Activated CD8-positive, alpha-beta memory T cell treated with anti-CD3 and anti-CD28 coated beads for 1 hour (primary cell): Measurements from ENCODE around the gene CSF1R.

Source experiments
- DNase-seq, 2 donors: peaks; one replicate each; pipeline ENCODE4 v3.0.0-alpha.2; 2020; ENCODE audit warnings: low read depth in 1 of 2; ENCODE audit errors: extremely low read depth in 1 of 2

Gene CSF1R

DNA sequence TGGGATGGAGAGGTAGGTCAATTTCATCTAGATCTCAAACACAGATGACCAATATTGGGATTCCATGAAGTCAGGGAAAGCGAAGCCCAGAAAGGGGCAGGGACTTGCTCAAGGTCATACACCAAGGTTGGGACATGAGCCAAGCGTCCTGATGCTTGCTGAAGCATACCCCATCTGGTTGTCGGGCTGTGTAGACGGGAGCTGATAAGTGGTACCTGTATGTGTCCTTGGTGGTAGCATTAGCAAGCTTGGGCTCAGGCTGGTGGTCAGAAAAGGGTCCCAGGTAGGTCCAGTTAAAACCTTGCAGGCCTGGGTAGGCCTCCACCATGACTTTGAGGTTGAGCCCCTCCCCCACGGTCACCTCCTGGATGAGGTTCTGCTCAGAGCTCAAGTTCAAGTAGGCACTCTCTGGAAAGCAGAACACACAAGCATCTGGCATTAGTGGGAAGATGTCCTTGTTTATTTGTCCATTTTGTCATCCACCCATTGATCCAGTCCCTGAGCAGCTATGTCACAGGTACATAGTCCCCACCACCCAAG, 13.2 kb downstream of the CSF1R start:
- DNase-seq = no peak

DNA sequence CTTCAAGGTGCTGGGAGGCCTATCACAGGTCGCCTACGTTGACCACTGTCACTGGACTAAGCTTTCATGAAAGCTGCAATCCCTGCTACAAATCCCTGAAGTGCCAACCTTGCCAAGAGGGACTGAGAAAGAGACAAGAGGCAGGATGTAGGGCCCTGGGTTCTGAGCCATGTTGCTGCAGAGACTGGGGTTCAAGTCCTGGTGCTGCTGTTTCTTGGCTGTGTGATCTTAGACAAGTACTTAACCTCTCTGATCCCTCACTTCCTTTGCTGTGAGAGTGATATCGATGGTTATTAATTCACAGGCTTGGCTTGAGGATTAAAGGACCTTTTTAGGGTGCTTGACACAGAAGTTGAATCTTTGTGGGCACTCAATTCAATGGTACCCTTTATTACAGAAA, 15.5 kb downstream of the CSF1R start:
- DNase-seq = no peak

DNA sequence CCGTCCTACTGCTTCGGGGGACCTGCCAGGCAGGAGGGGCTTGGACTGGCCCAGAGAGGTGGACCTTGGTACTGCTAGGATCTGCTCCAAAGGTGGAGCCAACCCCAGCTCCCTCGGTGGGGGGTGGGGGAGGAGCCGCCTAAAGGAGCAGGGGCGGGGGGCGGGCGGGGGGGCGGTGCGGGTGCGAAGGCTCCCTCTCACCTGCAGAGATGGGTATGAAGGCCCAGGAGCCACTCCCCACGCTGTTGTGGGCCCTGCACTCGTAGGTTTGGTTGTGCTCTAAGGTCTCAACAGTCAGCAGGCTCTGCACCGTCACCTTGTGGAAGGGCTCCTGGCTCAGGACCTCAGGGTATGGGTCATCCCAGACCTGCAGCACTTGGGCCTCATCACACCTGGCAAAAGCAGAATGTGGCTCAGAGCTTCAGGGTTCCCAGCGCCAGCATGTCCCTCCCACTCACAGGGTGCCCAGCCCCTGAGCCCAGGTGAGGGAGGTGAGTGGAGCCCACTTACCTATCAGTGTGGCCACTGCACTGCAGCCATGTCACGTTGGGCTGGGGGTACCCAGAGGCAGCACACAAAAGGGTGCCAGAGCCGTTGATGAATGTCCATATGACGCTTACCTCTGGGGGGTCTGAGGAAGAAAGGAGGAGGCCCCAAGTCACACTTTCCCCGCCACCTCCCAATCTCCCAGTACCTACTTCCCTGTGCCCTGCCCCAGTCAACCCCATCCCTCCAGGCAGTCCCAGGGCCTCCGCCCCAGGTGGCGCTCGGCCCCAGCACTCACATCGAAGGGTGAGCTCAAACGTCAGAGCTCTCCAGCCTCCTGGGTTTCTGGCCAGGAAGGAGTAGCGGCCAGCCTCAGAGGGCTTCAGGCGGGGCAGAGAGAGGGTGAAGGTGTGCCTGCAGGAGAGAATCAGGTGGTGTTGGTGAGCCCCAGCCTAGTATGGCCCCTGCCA, 16.4 kb downstream of the CSF1R start:
- DNase-seq = no peak

DNA sequence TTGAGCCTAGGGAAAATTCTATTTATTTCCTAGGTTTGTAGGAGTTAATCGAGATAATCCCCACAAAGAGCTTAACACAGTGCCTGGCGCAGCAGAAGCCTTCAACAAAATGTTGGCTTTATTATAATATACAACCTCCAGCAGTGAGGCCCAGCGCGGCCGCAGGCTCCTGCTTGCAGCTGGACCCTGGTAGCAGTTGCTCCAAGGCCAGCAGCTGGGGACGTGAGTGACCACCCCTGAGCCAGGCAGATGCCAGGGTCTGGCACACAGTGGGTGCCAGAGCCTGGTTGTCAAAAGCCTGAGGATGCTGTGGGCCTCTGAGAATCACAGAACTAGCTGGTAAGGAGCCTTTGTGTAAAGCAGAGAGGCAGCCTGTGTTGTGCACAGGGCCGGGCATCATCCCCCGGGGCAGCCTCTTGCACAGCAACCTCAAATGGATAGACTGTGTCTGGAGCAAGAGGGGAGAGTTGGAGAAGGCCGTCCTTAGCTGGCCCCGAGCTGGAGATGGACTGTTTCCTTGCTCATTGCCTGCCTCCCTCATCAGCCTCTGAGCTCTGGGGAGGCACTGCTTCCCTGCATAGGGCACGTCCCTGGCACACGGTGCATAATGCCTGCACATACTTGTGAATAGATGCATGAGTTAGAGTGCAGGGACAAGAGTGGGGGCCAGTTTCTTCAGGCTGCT, 17.3 kb downstream of the CSF1R start:
- DNase-seq = no peak

DNA sequence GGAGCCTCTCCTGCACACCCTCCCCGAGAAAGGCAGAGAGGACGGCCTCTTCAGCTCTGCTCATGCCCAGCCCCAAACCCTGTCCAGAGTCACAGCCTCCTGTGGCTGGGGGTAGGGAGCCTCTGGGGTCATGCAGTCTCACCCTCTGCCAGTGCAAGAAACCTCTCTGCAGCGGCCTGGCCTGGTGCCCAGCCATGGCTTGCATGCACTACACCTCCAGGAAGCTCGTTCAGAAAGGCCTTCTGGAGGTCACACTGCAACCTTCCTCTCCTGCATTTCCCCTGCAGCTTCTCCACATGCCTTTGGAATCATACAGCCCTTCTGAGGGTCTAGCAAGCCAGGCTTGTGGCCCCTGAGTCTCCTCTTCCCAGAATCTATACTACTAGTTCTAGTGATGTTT, 17.9 kb downstream of the CSF1R start:
- no peak for DNase-seq

DNA sequence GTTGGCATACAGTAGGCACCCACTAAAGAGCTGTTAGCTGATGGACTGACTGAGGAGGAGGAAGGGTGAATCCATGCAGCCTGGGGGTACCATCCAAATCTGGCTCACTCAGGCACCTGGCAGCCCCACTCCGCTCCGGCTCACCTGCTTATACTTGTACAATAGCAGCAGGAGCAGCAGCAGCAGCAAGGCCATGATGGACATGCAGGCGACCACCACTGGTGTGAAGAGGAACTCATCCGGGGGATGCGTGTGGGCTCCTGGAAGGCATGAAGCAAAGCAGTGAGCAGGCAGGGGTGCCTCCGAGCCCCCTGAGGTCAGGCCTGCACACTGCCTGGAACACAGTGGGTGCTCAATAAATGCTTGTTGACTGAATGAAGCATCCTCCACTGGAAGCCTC, 18.3 kb downstream of the CSF1R start:
- DNase-seq = no peak

DNA sequence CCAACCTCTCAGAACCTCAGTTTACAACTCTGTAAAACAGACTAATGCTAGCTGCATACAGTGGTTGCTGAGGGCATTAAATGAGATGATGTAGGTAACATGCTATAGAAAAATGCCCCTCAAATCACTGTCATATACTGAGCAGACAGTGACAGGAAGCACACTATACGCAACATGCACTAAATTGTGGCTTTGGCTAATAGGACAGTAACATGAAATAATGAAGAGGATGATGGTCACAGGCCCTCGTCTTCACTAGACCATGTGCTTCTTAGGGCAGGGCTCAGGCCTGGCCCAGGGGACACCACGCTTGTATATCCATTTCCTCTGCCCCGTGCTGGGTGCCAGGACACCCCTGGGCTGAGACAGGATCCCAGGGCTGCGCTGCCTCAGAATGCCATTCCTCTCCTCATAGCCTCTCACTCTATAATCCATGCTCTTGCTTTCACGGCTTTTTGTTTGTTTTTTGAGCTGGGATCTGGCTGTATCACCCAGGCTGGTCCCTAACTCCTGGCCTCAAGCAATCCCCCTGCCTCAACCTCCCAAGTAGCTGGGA, 18.9 kb downstream of the CSF1R start:
- DNase-seq = no peak

DNA sequence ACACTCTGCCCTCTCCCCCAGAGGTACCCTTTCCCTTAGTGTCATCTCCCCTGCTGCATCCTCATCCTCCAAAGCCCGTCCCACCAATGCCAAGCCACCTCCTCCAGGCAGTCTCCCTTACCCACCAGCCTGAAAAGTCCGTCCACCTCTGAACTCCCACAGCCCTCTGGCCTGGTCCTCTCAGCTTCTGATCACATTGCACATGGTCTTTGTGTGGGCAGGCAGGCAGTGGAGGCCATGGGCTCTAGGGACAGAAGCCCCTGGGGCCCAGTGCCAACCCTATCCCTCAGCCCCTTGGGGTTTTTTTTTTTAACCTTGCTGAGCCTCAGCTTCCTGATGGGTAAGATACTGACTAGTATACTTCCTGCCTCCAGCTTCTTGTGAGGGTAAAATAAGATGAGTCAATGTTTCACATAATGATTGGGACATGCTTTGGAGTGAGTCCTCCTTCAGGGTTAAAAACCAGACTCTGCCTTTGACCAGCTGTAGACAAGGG, 19.4 kb downstream of the CSF1R start:
- DNase-seq = no peak

DNA sequence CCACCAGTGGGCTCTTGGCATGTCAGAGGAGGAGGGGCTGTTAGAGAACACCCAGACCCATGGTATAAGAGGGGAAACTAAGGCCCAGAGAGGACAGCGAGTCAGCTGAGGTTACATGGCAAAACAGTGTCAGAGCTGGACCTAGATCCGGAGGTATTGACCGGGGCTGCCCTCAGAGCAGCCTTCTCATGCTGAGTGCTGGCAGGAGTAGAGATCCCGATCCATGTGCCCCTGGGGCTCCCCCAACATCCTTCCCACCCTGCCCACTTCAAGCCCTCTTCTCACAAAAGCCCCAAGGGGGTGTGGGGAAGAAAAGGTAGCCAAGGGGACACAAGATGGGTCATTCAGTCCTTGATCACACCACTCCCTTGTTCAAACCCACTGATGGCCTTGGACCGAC, 19.9 kb downstream of the CSF1R start:
- DNase-seq = no peak

DNA sequence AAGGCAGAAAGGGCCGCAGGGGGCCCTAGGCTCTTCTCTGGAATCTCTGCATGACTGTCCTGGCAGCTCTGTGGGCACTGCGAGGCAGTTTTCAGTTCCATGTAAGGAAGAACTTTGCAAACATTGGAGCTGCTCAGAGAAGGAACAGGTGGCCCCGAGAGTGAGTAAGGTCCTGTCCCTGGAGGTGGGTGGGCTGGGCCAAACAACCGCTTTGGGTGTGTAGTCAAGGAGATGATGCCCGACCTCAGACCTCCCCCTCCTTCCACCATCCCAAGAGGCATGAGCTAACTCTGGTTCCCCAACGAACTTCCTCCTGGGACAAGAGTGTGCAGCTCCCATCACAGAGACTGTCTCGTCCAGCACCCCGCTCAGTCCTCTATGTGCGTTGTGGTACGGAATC, 20.5 kb downstream of the CSF1R start:
- no peak for DNase-seq

DNA sequence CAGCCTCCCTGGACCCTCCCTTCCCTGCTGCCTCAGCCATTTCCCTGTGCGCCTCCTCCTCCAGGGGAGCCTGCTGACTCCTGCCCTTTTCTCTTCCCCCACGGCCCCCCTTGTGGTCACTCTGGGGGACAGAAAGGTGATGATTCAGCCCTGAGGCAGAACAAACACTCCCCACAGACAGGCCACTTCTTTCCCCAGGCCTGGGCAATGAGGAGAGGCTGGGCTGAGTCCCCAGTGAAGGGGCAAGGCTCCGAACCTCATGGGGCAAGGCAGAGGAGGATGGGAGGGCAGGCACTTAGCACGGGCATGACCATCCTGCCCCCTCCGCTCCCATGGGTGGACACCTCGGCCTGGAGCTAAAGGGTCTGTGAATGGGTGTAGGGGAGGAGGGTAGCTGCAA, 21.0 kb downstream of the CSF1R start:
- DNase-seq = no peak

DNA sequence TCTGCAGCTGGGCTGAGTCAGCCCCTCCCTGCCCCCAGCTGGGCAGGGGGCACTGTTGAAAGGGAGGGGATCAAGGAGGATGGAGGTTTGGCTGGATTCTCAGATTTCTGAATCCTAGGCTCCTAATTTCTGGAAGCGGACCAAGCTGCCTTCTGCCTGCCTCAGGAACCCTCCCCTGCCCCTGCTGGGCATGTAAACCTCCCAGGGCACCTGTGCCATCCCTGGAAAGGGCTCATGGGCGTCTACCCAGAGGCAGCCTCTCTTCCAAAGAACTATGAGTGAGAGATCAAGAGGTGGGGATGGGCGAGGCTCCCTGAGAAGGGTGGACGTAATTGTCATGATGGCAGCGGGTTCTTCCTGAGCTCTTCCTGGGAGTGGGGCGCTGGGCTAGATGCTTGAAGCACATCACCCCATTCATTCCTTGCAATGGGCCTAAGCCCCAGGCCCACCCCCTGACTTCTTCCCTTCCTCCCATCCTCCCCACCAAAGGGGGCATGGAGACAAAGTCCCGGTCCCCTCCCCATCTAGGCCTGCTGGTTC, 21.6 kb downstream of the CSF1R start:
- DNase-seq = no peak

DNA sequence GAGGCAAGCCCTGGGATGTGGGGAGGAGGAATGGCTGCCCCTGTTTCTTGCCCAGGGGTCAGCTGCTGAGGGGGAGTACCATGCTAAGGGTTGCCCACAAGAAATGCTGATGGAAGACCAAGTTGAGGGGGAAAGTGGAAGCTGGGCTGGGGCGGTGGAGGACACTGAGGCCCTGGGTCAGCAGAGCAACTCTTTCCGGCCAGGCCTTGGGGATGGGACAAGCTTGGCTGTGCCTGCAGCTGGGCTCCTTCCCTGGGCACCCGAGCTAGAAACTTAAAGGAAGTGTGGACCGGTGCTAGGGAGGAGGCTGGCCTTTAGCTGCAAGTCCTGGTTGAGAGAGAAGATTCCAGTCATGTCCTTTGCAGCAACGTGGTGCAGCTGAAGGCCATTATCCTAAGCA, 22.7 kb downstream of the CSF1R start:
- DNase-seq = no peak

DNA sequence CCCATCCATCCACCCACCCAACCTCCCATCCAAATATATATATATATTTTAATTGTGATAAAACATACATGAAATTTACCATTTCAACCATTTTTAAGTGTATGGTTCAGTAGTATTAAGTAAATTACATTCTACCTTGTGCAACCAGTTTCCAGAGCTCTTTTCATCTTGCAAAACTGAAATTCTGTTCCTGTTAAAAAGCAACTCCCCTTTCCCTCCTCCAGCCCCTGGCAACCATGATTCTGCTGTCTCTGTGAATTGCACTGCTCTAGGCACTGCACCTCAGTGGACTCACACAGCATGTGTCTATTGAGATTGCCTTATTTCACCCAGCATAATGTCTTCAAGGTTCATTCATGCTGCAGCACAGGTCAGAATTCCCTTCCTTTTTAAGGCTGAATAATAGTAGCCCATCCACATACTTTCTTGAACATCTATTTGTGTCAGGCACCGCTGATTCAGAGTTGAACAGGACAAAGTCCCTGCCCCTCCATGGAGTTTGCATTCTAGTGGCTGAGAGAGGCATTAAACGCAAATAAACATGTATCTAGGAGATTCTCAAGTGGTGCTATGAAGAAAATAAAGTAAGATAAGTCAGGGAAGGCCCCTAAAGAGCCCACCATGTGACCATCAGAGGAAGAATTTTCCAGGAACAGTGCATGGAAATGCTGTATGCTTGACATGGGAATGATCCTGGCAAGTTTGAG, 24.0 kb downstream of the CSF1R start:
- no peak for DNase-seq

DNA sequence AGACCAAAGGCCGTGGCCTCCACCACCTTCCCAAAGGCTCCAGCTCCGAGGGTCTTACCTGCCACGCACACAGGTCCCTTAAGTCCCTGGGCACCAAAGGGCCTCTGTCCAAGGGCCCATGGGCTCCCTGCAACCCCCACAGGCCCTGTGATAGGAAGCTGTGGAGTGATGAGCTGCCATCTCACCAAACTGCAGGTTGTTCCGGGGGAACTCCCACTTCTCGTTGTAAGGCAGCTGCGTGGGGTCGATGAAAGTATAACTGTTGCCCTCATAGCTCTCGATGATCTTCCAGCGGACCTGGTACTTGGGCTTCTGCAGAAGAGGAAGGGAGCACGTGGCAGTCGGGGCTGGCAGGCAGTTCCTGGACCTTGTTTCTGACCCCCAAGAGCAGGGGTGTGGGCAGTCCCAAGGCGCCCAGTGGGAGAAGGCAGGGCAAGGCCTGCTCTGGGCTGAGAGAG, 24.8 kb downstream of the CSF1R start:
- no peak for DNase-seq

DNA sequence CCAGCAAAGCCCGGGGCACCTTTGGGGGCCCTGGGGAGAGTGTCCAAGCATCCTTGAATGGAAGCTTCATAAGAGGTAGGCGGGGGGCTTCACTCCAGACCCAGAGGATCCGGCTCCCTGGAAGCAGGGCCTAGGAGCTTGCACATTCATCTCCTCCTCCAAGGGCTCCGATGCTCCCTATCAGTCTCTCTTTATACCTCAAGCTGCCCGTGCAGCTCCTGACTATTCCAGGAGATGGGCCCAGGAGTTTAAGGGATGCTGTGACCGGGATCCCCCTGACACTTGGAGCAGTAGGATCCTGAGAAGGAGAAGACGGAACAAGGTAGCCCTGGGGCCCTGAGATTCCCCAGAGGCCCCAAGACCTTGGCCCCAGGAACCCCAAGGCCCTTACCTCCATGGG, 25.9 kb downstream of the CSF1R start:
- no peak for DNase-seq

DNA sequence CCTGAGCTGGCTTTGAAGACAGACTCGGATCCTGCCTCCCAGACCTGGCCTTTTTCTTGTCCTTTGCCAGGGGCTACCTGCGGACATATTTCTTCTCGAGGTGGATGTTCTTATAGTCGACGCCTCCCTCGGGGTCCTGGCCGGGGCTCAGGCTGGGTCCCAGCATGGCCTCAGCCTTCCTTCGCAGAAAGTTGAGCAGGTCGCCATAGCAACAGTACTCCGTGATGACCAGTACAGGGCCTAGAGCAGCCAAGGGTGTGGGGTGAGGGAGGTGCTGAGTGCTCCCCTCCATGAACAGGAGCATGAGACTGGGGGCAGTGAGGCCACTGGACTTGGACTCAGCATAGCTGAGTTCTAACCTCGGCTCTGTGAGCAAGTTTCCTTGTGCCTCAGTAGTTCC, 26.7 kb downstream of the CSF1R start:
- no peak for DNase-seq

DNA sequence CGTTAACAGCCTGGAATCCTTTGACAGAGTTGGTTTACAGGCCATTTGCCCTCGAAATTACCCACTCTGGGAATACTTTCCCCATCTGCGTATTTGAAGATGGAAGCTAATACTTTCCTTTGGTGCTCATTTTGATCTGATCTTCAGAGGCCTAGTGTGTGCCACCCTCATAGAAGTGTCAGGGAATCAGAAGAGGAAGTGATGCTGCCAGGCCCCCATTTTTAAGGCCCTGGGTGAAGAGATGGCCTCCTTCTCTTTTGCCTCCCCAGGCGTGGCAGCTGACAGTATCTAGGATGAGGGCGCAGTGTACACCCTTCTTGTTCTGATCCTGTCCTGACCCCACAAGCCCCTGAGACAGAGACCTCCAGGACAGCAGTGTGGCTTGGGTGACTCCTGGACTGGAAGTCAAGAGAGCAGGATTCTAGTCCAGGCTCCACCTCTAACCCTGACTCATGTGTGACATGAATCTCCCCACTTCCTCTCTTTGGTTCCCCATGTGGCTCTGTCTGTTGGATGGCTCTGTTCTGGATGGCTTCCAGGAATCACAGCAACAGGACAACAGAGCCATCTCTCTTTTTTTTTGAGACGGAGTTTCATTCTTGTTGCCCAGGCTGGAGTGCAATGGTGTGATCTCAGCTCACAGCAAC, 27.8 kb downstream of the CSF1R start:
- no peak for DNase-seq

DNA sequence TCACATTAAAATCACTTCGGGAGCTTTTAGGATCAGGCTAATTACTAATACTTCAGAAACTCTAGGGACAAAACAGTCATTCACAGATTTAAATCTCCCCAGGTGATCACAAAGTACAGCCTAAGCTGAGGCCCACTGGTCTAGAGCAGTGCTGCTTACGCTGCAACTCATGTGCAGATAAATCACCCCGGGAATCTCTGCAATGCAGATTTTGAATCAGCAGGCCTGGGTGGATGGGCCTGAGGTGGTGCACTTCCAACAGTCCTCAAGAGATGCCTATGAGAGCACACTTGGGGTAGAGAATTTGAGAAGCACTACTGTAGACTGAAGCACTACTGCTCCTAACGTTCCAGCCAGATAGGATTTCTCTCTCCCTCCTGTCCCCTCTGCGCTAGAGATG, 28.4 kb downstream of the CSF1R start:
- no peak for DNase-seq

DNA sequence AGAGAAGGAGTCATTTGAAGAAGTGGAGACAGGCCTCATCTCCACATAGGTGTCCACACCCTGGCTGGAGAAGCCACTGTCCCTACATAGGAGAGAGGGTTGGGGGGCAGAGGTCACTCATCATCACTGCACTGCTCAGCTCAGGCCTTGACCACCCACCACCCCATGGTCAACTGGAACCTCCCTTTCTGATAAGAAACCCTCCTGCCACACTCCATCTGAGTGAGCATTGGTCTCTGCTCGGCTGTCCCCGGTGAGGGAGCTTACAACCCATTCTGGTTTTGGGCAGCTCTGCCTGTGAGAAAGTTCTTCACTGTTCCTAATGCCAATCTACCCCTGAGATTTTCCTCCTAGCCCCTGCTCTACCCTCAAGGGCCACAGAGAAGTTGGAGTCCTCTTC, 28.8 kb downstream of the CSF1R start:
- no peak for DNase-seq
